ENCODE measurements around the gene MESP2. TPM values are rescaled to one million over a fixed set of nuclear protein-coding genes. Genes with fewer than 3 reads are reported as not detected.

Gene MESP2
- total RNA-seq, 1 experiment from 2014 or later: 0.26 TPM

DNA sequence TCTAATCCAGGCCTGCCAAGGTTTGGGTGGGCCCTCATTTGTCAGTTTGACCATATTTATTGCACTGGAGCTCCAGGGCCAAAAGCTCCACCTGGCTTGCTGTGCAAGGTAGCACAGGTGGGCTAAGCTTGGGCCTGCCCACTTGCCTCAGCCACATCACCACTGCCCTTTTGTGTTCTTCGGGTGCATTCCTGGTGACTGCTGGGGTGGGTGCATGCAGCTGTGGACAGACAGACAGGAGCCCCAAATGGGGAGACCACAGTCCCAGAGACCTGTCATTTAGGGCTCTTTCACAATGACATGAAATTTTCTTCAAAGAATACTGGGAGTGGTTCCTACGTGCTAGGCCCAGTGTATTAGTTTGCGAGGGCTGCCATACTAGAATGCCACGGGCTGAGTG, 2.7 kb downstream of the MESP2 start:
- no peaks in the 10 kb centered on the region for H3K9me3 ChIP-seq (ENCODE audit: low read depth, low read length, poor library complexity, severe bottlenecking)
- H3K27me3 ChIP-seq (replicated peaks; ENCODE audit: insufficient read depth, low read depth, low read length, poor library complexity): no peaks in the 10 kb centered on the region
- POLR2A ChIA-PET (ENCODE audit: low non-redundant PET): no interaction called here
- peaks cover 10% of the 10 kb centered on the region for H3K4me1 ChIP-seq (ENCODE audit: insufficient read depth, low read length, poor library complexity, severe bottlenecking)
- no peaks in the 10 kb centered on the region for H3K36me3 ChIP-seq (ENCODE audit: insufficient read depth, low read length, poor library complexity, severe bottlenecking)
- no peak for DNase-seq (ENCODE audit: low spot score)
- no peak overlapping the region for H3K27ac ChIP-seq (ENCODE audit: low read depth, low read length, poor library complexity, severe bottlenecking)
- BruUV-seq (replicated peaks): no TSS peak
- H3K4me3 ChIP-seq (ENCODE audit: low read depth, low read length, poor library complexity, severe bottlenecking): no peak overlapping the region
- TF ChIP-seq EZH2 (IDR thresholded peaks at IDR 0.05; ENCODE audit: borderline replicate concordance, low read depth, low read length, poor library complexity, severe bottlenecking): no peak
- TF ChIP-seq, protein P1, sequence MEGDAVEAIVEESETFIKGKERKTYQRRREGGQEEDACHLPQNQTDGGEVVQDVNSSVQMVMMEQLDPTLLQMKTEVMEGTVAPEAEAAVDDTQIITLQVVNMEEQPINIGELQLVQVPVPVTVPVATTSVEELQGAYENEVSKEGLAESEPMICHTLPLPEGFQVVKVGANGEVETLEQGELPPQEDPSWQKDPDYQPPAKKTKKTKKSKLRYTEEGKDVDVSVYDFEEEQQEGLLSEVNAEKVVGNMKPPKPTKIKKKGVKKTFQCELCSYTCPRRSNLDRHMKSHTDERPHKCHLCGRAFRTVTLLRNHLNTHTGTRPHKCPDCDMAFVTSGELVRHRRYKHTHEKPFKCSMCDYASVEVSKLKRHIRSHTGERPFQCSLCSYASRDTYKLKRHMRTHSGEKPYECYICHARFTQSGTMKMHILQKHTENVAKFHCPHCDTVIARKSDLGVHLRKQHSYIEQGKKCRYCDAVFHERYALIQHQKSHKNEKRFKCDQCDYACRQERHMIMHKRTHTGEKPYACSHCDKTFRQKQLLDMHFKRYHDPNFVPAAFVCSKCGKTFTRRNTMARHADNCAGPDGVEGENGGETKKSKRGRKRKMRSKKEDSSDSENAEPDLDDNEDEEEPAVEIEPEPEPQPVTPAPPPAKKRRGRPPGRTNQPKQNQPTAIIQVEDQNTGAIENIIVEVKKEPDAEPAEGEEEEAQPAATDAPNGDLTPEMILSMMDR (conservative IDR thresholded peaks at IDR 0.05; ENCODE audit: low read depth, low read length): no peak
- intact Hi-C loops (cut with micrococcal nuclease; ENCODE audit: unreplicated experiment): no loop called here
- CTCF ChIA-PET: no interaction called here

DNA sequence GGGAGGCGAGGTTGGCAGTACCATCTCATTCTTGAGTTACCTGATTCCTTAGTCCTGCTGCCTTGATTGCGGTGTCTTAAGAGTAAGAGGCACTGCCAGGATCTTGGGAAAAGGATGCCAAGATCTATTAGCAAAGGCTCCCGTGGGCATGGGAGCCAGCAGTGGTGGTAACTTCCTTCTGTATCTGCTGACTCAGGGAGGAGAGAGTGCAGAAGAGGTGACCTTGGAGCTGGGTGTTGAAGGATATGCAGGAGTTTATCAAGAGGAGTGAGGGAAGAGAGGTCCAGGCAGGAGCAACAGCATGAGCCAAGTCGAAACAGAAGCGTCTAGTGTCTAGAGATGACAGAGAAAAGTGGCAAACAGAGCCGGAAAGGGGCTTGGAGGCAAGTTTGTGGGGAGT, 4.5 kb downstream of the MESP2 start:
- H3K9me3 ChIP-seq (ENCODE audit: low read depth, low read length, poor library complexity, severe bottlenecking): no peaks in the 10 kb centered on the region
- no TSS peak for BruUV-seq (replicated peaks)
- ChIA-PET POLR2A (ENCODE audit: low non-redundant PET) (no interaction called here), CTCF (no interaction called here)
- no peak overlapping the region for H3K27ac ChIP-seq (ENCODE audit: low read depth, low read length, poor library complexity, severe bottlenecking)
- H3K4me1 ChIP-seq (ENCODE audit: insufficient read depth, low read length, poor library complexity, severe bottlenecking): peaks cover 10% of the 10 kb centered on the region
- intact Hi-C loops (cut with micrococcal nuclease; ENCODE audit: unreplicated experiment): no loop called here
- TF ChIP-seq, protein P1 (conservative IDR thresholded peaks at IDR 0.05; ENCODE audit: low read depth, low read length): no peak
- TF ChIP-seq EZH2 (IDR thresholded peaks at IDR 0.05; ENCODE audit: borderline replicate concordance, low read depth, low read length, poor library complexity, severe bottlenecking): no peak
- no peaks in the 10 kb centered on the region for H3K27me3 ChIP-seq (replicated peaks; ENCODE audit: insufficient read depth, low read depth, low read length, poor library complexity)
- H3K36me3 ChIP-seq (ENCODE audit: insufficient read depth, low read length, poor library complexity, severe bottlenecking): no peaks in the 10 kb centered on the region
- no peak overlapping the region for H3K4me3 ChIP-seq (ENCODE audit: low read depth, low read length, poor library complexity, severe bottlenecking)
- no peak for DNase-seq (ENCODE audit: low spot score)

DNA sequence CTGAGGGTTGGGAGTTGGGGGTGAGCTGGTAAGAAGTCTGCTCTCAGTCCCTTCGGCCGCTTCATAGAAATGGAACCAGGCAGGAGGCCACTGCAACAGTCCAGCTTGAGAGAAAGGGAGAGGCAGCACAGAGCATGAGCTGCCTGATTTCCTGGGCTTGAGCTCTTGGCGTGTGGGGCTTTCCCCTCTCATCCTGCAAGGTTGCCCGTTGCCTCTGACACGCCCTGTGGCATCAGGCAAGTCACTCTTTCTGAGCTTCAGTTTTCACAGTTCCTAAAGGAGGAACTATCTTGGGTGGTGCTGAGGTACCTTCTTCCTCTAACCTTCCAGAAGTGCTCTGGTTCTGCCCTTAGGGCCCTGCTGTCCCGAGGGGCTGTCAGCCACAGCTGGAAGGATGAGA, 4.9 kb downstream of the MESP2 start:
- intact Hi-C loops (cut with micrococcal nuclease; ENCODE audit: unreplicated experiment): no loop called here

More for the DNA sequence above, 4.9 kb downstream of the MESP2 start:
- no peak for DNase-seq (ENCODE audit: low spot score)
- no peak overlapping the region for H3K27ac ChIP-seq (ENCODE audit: low read depth, low read length, poor library complexity, severe bottlenecking)
- no peaks in the 10 kb centered on the region for H3K9me3 ChIP-seq (ENCODE audit: low read depth, low read length, poor library complexity, severe bottlenecking)
- peaks cover 9% of the 10 kb centered on the region for H3K4me1 ChIP-seq (ENCODE audit: insufficient read depth, low read length, poor library complexity, severe bottlenecking)
- no peaks in the 10 kb centered on the region for H3K36me3 ChIP-seq (ENCODE audit: insufficient read depth, low read length, poor library complexity, severe bottlenecking)
- CTCF ChIA-PET: no interaction called here
- no peak overlapping the region for H3K4me3 ChIP-seq (ENCODE audit: low read depth, low read length, poor library complexity, severe bottlenecking)
- no peaks in the 10 kb centered on the region for H3K27me3 ChIP-seq (replicated peaks; ENCODE audit: insufficient read depth, low read depth, low read length, poor library complexity)
- no peak for TF ChIP-seq EZH2 (IDR thresholded peaks at IDR 0.05; ENCODE audit: borderline replicate concordance, low read depth, low read length, poor library complexity, severe bottlenecking)
- TF ChIP-seq, protein P1 (conservative IDR thresholded peaks at IDR 0.05; ENCODE audit: low read depth, low read length): no peak
- POLR2A ChIA-PET (ENCODE audit: low non-redundant PET): no interaction called here
- BruUV-seq (replicated peaks): no TSS peak

Data from A673 (cell line).